Measurements from ENCODE around the gene ANKUB1.
"Not testable (repeated sequence)": the region's sequence is repeated elsewhere in the genome, so short reads cannot be mapped to it uniquely, and the experiment has no call there.

The ANKUB1 gene, protein sequence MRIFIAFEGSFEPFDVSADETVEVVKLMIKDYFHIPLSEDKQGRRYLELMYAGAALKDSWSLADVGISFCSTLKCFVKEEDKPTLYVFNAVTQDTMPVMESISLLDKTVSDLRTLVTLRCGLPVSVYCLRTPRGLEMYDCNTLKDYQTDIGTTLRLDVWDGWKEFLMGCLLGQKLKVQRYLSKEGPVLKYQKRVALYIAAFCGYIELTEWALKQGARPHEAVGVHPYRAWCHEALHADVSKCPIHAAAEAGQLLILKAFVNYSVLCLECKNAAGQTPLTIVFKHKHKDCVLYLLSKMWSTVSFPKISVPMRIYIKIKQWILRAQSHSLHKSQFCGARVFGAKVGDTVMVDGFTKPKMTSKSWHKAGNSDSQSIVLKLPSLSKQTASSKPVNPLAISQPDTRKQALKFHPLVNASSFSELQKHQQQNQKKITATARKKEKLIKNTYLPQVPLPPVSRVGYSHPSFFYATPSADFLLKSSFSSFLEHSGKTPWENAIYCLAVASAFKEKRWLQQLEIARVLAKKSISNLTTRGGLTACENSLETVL

GRCh38 chr3:149792452-149793270 is at the start of gene ANKUB1:
Gene ANKUB1, minus strand, starts transcription at chr3:149792554. Its CDS starts 188 bp downstream, at chr3:149792366.
- no peak for DNase-seq

GRCh38 chr3:149839896-149840295 is 47.5 kb upstream of the ANKUB1 start:
- DNase-seq = no peak

DNA sequence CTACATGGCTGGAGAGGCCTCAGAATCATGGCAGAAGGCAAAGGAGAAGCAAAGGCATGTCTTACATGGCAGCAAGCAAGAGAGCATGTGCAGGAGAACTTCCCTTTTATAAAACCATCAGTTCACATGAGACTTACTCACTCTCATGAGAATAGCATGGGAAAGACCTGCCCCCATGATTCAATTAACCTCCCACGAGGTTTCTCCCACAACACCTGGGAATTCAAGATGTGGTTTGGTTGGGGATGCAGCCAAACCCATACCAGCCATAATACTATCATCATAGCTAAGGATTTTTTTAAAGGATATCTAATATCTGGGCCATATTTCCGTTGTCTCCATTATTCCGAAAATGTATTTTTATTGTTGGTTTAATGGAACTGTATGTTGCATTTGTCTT is 47.1 kb upstream of the ANKUB1 start:
- not testable (repeated sequence) for DNase-seq

- not testable (repeated sequence) for DNase-seq
Observed at GRCh38 chr3:149838491-149838890, 46.1 kb upstream of the ANKUB1 start.

DNA sequence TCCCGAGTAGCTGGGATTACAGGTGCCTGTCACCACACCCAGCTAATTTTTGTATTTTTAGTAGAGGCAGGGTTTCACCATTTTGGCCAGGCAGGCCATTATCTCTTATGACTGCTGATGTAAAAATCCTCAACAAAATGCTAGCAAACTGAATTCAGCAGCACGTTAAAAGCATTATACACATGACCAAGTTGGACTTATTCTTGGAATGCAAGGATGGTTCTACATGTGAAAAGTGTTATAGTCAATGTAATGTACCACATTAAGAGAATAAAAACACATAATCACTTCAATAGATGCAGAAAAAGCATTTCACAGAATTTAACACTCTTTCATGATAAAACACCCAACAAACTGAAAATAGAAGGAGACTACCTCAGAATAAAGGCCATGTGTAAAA is 40.9 kb upstream of the ANKUB1 start:
- no peak for DNase-seq

- no peak for DNase-seq
Observed at GRCh38 chr3:149832086-149832485, 39.7 kb upstream of the ANKUB1 start.

GRCh38 chr3:149831321-149831720 is 39.0 kb upstream of the ANKUB1 start:
- no peak for DNase-seq

- no peak for DNase-seq
Observed at GRCh38 chr3:149830902-149831301, 38.5 kb upstream of the ANKUB1 start.

DNA sequence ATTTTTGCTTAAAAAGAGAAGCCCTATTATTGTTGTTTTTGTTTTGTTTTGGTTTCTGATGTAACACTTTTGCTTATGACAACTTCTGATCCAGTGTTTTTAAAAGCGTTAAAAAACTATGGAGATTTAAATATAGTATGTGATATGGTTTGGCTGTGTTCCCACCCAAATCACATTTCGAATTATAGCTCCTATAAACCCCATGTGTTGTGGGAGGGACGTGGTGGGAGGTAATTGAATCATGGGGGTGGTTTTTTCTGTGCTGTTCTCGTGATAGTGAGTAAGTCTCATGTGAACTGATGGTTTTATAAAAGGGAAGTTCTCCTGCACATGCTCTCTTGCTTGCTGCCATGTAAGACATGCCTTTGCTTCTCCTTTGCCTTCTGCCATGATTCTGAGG is 37.3 kb upstream of the ANKUB1 start:
- DNase-seq = not testable (repeated sequence)

- no peak for DNase-seq
Observed at GRCh38 chr3:149828390-149828789, 36.0 kb upstream of the ANKUB1 start.

- no peak for DNase-seq
Observed at GRCh38 chr3:149826636-149827035, 34.3 kb upstream of the ANKUB1 start.

GRCh38 chr3:149820183-149820582 is 27.8 kb upstream of the ANKUB1 start:
- no peak for DNase-seq

- no peak for DNase-seq
Observed at GRCh38 chr3:149819432-149819831, 27.1 kb upstream of the ANKUB1 start.

DNA sequence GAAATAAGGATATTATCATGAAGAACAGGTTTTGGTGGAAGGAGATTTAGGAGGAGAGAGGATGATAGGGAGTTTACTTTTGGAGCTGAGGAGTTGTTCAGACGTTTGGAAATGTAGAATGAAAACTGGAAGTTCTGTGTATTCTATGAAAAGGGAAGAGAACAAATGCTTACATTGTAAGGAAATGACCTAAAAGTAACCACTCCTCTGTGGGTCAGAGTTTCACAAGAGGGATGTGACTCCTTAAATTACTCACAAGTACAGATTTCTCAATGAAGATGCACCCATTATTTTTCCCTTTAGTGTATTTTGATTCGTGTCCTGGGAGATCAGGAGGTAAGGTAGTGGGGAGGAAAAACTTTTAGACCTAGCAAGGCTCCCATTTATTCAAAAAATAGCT is 24.6 kb upstream of the ANKUB1 start:
- no peak for DNase-seq

DNA sequence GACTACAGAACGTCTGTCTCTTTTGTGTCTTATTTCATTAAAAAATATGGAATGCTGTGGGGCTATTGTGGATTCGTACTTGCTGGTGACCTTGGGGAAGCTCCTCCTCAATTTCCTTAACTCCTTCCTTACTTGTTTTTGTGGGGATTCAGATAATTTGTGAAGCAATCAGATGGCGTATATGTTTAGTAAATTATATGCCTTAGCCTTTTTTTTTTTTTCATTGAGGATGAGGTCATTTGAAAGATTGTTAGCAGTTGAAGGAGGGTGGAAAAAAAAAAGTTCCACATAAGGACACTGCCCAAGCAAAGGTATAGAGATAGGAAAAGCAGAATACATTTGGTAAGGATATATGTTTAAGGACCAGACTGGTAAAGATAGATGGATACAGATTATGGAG is 24.0 kb upstream of the ANKUB1 start:
- no peak for DNase-seq

GRCh38 chr3:149815728-149816127 is 23.4 kb upstream of the ANKUB1 start:
- no peak for DNase-seq

- no peak for DNase-seq
Observed at GRCh38 chr3:149815321-149815720, 23.0 kb upstream of the ANKUB1 start.

- no peak for DNase-seq
Observed at GRCh38 chr3:149813367-149814281, 21.3 kb upstream of the ANKUB1 start.

- peak; percentile 95 for DNase-seq
Observed at GRCh38 chr3:149812606-149813366, 20.4 kb upstream of the ANKUB1 start, which contains the start of gene RNF13. Gene RNF13, plus strand, starts transcription at chr3:149813215. Its CDS starts 32,812 bp downstream, at chr3:149846027.

- DNase-seq = no peak
Observed at GRCh38 chr3:149812165-149812605, 19.8 kb upstream of the ANKUB1 start.

GRCh38 chr3:149810846-149811245 is 18.5 kb upstream of the ANKUB1 start:
- no peak for DNase-seq

GRCh38 chr3:149809699-149810098 is 17.3 kb upstream of the ANKUB1 start:
- DNase-seq = no peak
